Aorta (tissue), 5 donors: ENCODE results near the gene DLAT. TPM values are rescaled to one million over a fixed set of nuclear protein-coding genes. Genes with fewer than 3 reads are reported as not detected.

Experiments
- ATAC-seq: fragments of 200-7000 bp; cut with Tn5 transposase; one replicate; pipeline ENCODE4 v1.9.1; 2022; ENCODE audit warnings: moderate library complexity; ENCODE audit not compliant: low FRiP score
- DNase-seq, 2 donors: peaks; one replicate each; pipeline ENCODE4 v3.0.0-alpha.2; 2020
- H3K27ac ChIP-seq, 2 donors: one replicate each; pipeline ENCODE4 v1.5.1; 2013; ENCODE audit warnings: low read length in 2 of 2, mild to moderate bottlenecking in 2 of 2, moderate library complexity in 2 of 2, control low read depth in 1 of 2, inconsistent platforms in 1 of 2, low read depth in 1 of 2
- H3K27me3 ChIP-seq, 2 donors: one replicate each; pipeline ENCODE4 v1.6.1; 2013; ENCODE audit warnings: control low read depth in 1 of 2, low read length in 1 of 2, mild to moderate bottlenecking in 1 of 2, moderate library complexity in 1 of 2; ENCODE audit not compliant: insufficient read depth in 2 of 2, control insufficient read depth in 1 of 2
- H3K36me3 ChIP-seq, 2 donors: one replicate each; pipeline ENCODE4 v1.6.1; 2013; ENCODE audit warnings: control low read depth in 1 of 2, low read length in 1 of 2, mild to moderate bottlenecking in 1 of 2; ENCODE audit not compliant: insufficient read depth in 2 of 2, control insufficient read depth in 1 of 2
- H3K4me1 ChIP-seq, 2 donors: one replicate each; pipeline ENCODE4 v1.6.1; 2013; ENCODE audit warnings: low read length in 2 of 2, control low read depth in 1 of 2, mild to moderate bottlenecking in 1 of 2, moderate library complexity in 1 of 2; ENCODE audit not compliant: insufficient read depth in 2 of 2, control insufficient read depth in 1 of 2
- H3K4me3 ChIP-seq, 2 donors: one replicate each; pipeline ENCODE4 v1.5.1; 2013; ENCODE audit warnings: low read length in 2 of 2, control low read depth in 1 of 2, mild to moderate bottlenecking in 1 of 2
- H3K9me3 ChIP-seq: one replicate; pipeline ENCODE4 v1.6.1; 2013; ENCODE audit warnings: mild to moderate bottlenecking, low read length; ENCODE audit not compliant: control insufficient read depth
- WGBS, 2 donors: extraction: QIAGEN DNeasy Blood & Tissue Kit; methylation state at CpG; one replicate each; pipeline ENCODE4 v1.1.7; 2013; 5-methylcytosine and 5-hydroxymethylcytosine counted together
- intact Hi-C, 2 donors: fragments of 100-400 bp; cut with DNase I; formaldehyde crosslinking; loops; one replicate each; pipeline versions ENCODE4 v1.14.2 to v1.15.0; 2022
- polyA plus RNA-seq, 2 donors: library from polyadenylated mRNA; stranded (reverse); fragments of 200-250 nt; gene quantifications; one replicate each; pipeline ENCODE4 v1.2.3, GENCODE V29; 2013
- total RNA-seq, 2 donors: library from RNA; stranded (reverse); fragmentation: NEBNext Ultra II Directional; extraction: Animal tissue kit (Norgen Biotek cat#: 25700); gene quantifications; one replicate each; pipeline ENCODE4 v1.2.1, GENCODE V29; 2021
- donor health status: healthy with polysubstance abuse.
- donor health status: Bipolar disorder and iron deficiency.
- donor health status: DM: no; HTN: no; CAD: no.
- donor health status: DM: no; HTN: no; CAD: no.
- donor health status: DM: yes; HTN: yes; CAD: no.

The DLAT gene
- total and polyA plus RNA-seq, 4 donors = 11.9 to 20.8 (median 16.8) TPM

GRCh38 chr11:112106070-112106469 lies 80.9 kb downstream of the DLAT start:
- no peak overlapping the region for H3K27ac ChIP-seq
- 97 to 98% methylated on average over 8 of the region's 8 CpGs for WGBS, 2 donors
- DNase-seq (no peak), ATAC-seq (no peak)
- peaks cover 0 to 2% of the 10 kb centered on the region in 2 donors for H3K36me3 ChIP-seq
- H3K4me3 ChIP-seq = no peak overlapping the region
- H3K9me3 ChIP-seq = no peaks in the 10 kb centered on the region
- H3K27me3 ChIP-seq = no peaks in the 10 kb centered on the region
- intact Hi-C loops = no loop called here
- H3K4me1 ChIP-seq = no peaks in the 10 kb centered on the region

Other genes starting within 250 kb of the DLAT start
- gene ALG9, start 153.8 kb upstream of the DLAT start, total RNA-seq = 10 to 100 TPM; 25.1 to 27.8 TPM
- gene ALG9, start 153.8 kb upstream of the DLAT start, polyA plus RNA-seq = 10 to 100 TPM in 1 of 2 donors, 1 to 10 TPM in 1; 6.4 to 31.0 TPM
- gene FDXACB1, start 146.2 kb upstream of the DLAT start, total RNA-seq = 1 to 10 TPM; 1.4 to 1.9 TPM
- 1 to 10 TPM in 1 of 2 donors, under 1 TPM in 1; 0.95 to 1.0 TPM for gene FDXACB1, start 146.2 kb upstream of the DLAT start, polyA plus RNA-seq
- 10 to 100 TPM in 1 of 2 donors, 1 to 10 TPM in 1; 6.6 to 15.2 TPM for gene CFAP68, start 145.9 kb upstream of the DLAT start, total RNA-seq
- gene CFAP68, start 145.9 kb upstream of the DLAT start, polyA plus RNA-seq = 10 to 100 TPM; 11.5 to 22.0 TPM
- 1,000 to 10,000 TPM in 1 of 2 donors, 100 to 1,000 TPM in 1; 323 to 2,347 TPM for gene CRYAB, start 113.6 kb upstream of the DLAT start, total RNA-seq
- gene CRYAB, start 113.6 kb upstream of the DLAT start, polyA plus RNA-seq = 100 to 1,000 TPM; 483 to 702 TPM
- 10 to 100 TPM; 18.1 to 24.8 TPM for gene HSPB2, start 112.7 kb upstream of the DLAT start, total RNA-seq
- 10 to 100 TPM; 13.8 to 60.2 TPM for gene HSPB2, start 112.7 kb upstream of the DLAT start, polyA plus RNA-seq
- 1 to 10 TPM; 2.7 to 5.2 TPM for gene C11orf52, start 106.5 kb upstream of the DLAT start, total RNA-seq
- 1 to 10 TPM; 5.3 to 5.6 TPM for gene C11orf52, start 106.5 kb upstream of the DLAT start, polyA plus RNA-seq
- 10 to 100 TPM; 54.4 to 61.8 TPM for gene DIXDC1, start 88.1 kb upstream of the DLAT start, total RNA-seq
- 10 to 100 TPM; 29.8 to 33.0 TPM for gene DIXDC1, start 88.1 kb upstream of the DLAT start, polyA plus RNA-seq
- 1 to 10 TPM in 1 of 2 donors, under 1 TPM in 1; 0.49 to 1.4 TPM for gene PIH1D2, start 48.6 kb downstream of the DLAT start, total RNA-seq
- gene PIH1D2, start 48.6 kb downstream of the DLAT start, polyA plus RNA-seq = 10 to 100 TPM in 1 of 2 donors, 1 to 10 TPM in 1; 1.0 to 10.3 TPM
- 10 to 100 TPM; 14.7 to 16.3 TPM for gene NKAPD1, start 48.9 kb downstream of the DLAT start, total RNA-seq
- gene NKAPD1, start 48.9 kb downstream of the DLAT start, polyA plus RNA-seq = 10 to 100 TPM; 14.4 to 19.7 TPM
- gene TIMM8B, start 61.3 kb downstream of the DLAT start, total RNA-seq = 10 to 100 TPM; 30.4 to 31.9 TPM
- gene TIMM8B, start 61.3 kb downstream of the DLAT start, polyA plus RNA-seq = 100 to 1,000 TPM in 1 of 2 donors, 10 to 100 TPM in 1; 45.4 to 131 TPM
- gene SDHD, start 61.5 kb downstream of the DLAT start, total RNA-seq = 10 to 100 TPM; 58.4 to 65.2 TPM
- 100 to 1,000 TPM in 1 of 2 donors, 10 to 100 TPM in 1; 96.3 to 157 TPM for gene SDHD, start 61.5 kb downstream of the DLAT start, polyA plus RNA-seq
- gene IL18, start 138.7 kb downstream of the DLAT start, total RNA-seq = 10 to 100 TPM; 11.1 to 17.1 TPM
- gene IL18, start 138.7 kb downstream of the DLAT start, polyA plus RNA-seq = 10 to 100 TPM in 1 of 2 donors, 1 to 10 TPM in 1; 4.1 to 29.8 TPM
- under 1 TPM; 0.57 to 0.97 TPM for gene TEX12, start 142.0 kb downstream of the DLAT start, total RNA-seq
- gene TEX12, start 142.0 kb downstream of the DLAT start, polyA plus RNA-seq = not detected
- 1 to 10 TPM; 6.1 to 9.1 TPM for gene BCO2, start 150.1 kb downstream of the DLAT start, total RNA-seq
- gene BCO2, start 150.1 kb downstream of the DLAT start, polyA plus RNA-seq = 10 to 100 TPM in 1 of 2 donors, 1 to 10 TPM in 1; 1.1 to 13.0 TPM
- 10 to 100 TPM; 36.5 to 48.3 TPM for gene PTS, start 201.0 kb downstream of the DLAT start, total RNA-seq
- gene PTS, start 201.0 kb downstream of the DLAT start, polyA plus RNA-seq = 10 to 100 TPM; 42.0 to 61.2 TPM
- gene PLET1, start 235.5 kb downstream of the DLAT start, total RNA-seq = not detected
- not detected for gene PLET1, start 235.5 kb downstream of the DLAT start, polyA plus RNA-seq